Sigmoid colon (tissue), 7 donors: ENCODE results near the gene CGB8. TPM values are rescaled to one million over a fixed set of nuclear protein-coding genes. Genes with fewer than 3 reads are reported as not detected.
A peak's percentile ranks its signal among the peaks of the same experiment; 100 is the strongest.
"Not testable (repeated sequence)": the region's sequence is repeated elsewhere in the genome, so short reads cannot be mapped to it uniquely, and the experiment has no call there.

ENCODE experiments used
- DNase-seq: peaks from one replicate; pipeline ENCODE4 v3.0.0-alpha.2; 2019
- H3K27ac ChIP-seq, 4 donors: fragments of 200-600 bp; sonication (generic); one replicate each; pipeline ENCODE4 v1.5.1; 2016 to 2019; ENCODE audit warnings: mild to moderate bottlenecking in 1 of 4
- H3K27me3 ChIP-seq, 3 donors: fragments of 200-600 bp; sonication (generic); one replicate each; pipeline ENCODE4 v1.5.1; 2019; ENCODE audit warnings: mild to moderate bottlenecking in 1 of 3
- H3K36me3 ChIP-seq, 4 donors: fragments of 200-600 bp; sonication (generic); one replicate each; pipeline ENCODE4 v1.5.1; 2016 to 2019
- H3K4me1 ChIP-seq, 4 donors: fragments of 200-600 bp; sonication (generic); one replicate each; pipeline ENCODE4 v1.5.1; 2017 to 2019
- H3K4me3 ChIP-seq, 4 donors: fragments of 200-600 bp; sonication (generic); one replicate each; pipeline ENCODE4 v1.5.1; 2017 to 2019; ENCODE audit warnings: mild to moderate bottlenecking in 2 of 4, moderate library complexity in 1 of 4
- H3K9me3 ChIP-seq, 4 donors: fragments of 200-600 bp in 3 of 4; sonication (generic) in 3 of 4; one replicate each; pipeline versions ENCODE4 v1.5.1 to v1.6.1; 2013 to 2019
- EP300 ChIP-seq, 4 donors: sonication (generic); formaldehyde crosslinking; IDR thresholded peaks; one replicate each; pipeline ENCODE4 v1.6.1; 2017; ENCODE audit warnings: antibody characterized with exemption in 4 of 4
- POLR2A ChIP-seq, 2 donors: fragments of 450-650 bp; IDR thresholded peaks; one replicate each; pipeline ENCODE4 v1.6.1; 2016; ENCODE audit warnings: antibody characterized with exemption in 2 of 2, mild to moderate bottlenecking in 2 of 2, moderate library complexity in 2 of 2
- POLR2AphosphoS5 ChIP-seq, 4 donors: sonication (generic); formaldehyde crosslinking; IDR thresholded peaks; one replicate each; pipeline ENCODE4 v1.6.1; 2017; ENCODE audit warnings: antibody characterized with exemption in 4 of 4
- WGBS, 2 donors: extraction: QIAGEN DNeasy Blood & Tissue Kit; methylation state at CpG; one replicate each; pipeline ENCODE4 v1.1.7; 2013; 5-methylcytosine and 5-hydroxymethylcytosine counted together
- intact Hi-C: fragments of 100-400 bp; cut with DNase I; formaldehyde crosslinking; loops from one replicate; pipeline ENCODE4 v1.15.1; 2023
- polyA plus RNA-seq, 3 donors: library from polyadenylated mRNA; stranded (reverse); fragments of 200-250 nt; gene quantifications; one replicate each; pipeline ENCODE4 v1.2.3, GENCODE V29; 2013
- total RNA-seq, 4 donors: library from RNA; depleted of rRNA; stranded (reverse); fragments of >200 nt; gene quantifications; one replicate each; pipeline ENCODE4 v1.1.0, GENCODE V29; 2016
- TF ChIP-seq, protein P1 (sequence below), 4 experiments: fragments of 450-650 bp in 3 of 4; fragments of 200-600 bp in 1 of 4; IDR thresholded peaks; one replicate each; pipeline ENCODE4 v1.5.1; 2016 to 2019; ENCODE audit warnings: antibody characterized with exemption in 4 of 4, mild to moderate bottlenecking in 3 of 4, moderate library complexity in 2 of 4
- donor health status: healthy with polysubstance abuse.
- donor health status: Bipolar disorder and iron deficiency.
- donor health status: healthy.

CGB8 gene
- total and polyA plus RNA-seq, 7 donors = not detected

GRCh38 chr19:49056101-49056901 lies 7.4 kb upstream of the CGB8 start:
- Histone ChIP-seq H3K27me3 (peaks cover 18 to 33% (median 23%) of the 10 kb centered on the region in 3 donors), H3K36me3 (no peaks in the 10 kb centered on the region), H3K27ac (no peak overlapping the region), H3K9me3 (no peaks in the 10 kb centered on the region), H3K4me1 (peaks cover 0 to 25% (median 21%) of the 10 kb centered on the region in 4 donors), H3K4me3 (peak overlapping the region; percentile 29 to 54 (median 48))
- no peak for DNase-seq
- intact Hi-C loops = no loop called here
- 1% methylated on average over 63 of the region's 63 CpGs for WGBS, 2 donors
- TF ChIP-seq, protein P1, sequence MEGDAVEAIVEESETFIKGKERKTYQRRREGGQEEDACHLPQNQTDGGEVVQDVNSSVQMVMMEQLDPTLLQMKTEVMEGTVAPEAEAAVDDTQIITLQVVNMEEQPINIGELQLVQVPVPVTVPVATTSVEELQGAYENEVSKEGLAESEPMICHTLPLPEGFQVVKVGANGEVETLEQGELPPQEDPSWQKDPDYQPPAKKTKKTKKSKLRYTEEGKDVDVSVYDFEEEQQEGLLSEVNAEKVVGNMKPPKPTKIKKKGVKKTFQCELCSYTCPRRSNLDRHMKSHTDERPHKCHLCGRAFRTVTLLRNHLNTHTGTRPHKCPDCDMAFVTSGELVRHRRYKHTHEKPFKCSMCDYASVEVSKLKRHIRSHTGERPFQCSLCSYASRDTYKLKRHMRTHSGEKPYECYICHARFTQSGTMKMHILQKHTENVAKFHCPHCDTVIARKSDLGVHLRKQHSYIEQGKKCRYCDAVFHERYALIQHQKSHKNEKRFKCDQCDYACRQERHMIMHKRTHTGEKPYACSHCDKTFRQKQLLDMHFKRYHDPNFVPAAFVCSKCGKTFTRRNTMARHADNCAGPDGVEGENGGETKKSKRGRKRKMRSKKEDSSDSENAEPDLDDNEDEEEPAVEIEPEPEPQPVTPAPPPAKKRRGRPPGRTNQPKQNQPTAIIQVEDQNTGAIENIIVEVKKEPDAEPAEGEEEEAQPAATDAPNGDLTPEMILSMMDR (IDR thresholded peaks at IDR 0.05) = peak in 2 of 4 experiments; percentile 27 to 29
- TF ChIP-seq POLR2A (IDR thresholded peaks at IDR 0.05) = no peak

GRCh38 chr19:49050376-49051033 lies 1.6 kb upstream of the CGB8 start:
- H3K9me3 ChIP-seq = not testable (repeated sequence)

DNA sequence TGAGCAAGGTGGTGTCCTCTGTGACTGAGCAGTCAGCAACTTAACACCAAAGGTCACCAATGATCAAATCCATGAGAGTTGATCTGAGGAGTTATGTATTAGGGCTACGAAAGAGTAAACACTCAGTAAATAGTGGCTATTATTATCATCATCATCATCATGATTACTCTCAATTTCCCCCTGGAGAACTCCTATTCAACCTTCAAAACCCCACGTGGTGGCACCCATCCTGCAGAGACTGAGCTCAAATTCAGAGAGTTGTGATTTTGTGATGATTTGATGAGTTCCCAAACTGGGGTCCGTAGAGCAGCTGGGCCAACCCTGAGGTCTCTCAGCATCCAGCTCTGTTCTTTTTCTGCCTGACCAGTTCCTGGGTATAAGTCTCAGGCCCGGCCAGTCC lies 923 bp upstream of the CGB8 start:
- H3K27me3 ChIP-seq, H3K27ac ChIP-seq, H3K4me3 ChIP-seq, H3K9me3 ChIP-seq, intact Hi-C loops, DNase-seq, H3K36me3 ChIP-seq, H3K4me1 ChIP-seq: not testable (repeated sequence)
- WGBS, 2 donors = 74 to 79% methylated on average over 3 of the region's 4 CpGs

More at GRCh38 chr19:49050376-49051033, 1.6 kb upstream of the CGB8 start:
- H3K4me3 ChIP-seq, H3K27me3 ChIP-seq, H3K27ac ChIP-seq, H3K4me1 ChIP-seq, H3K36me3 ChIP-seq, DNase-seq, intact Hi-C loops: not testable (repeated sequence)
- WGBS, 2 donors = 53 to 77% methylated on average over 24 of the region's 24 CpGs

- WGBS, 2 donors = 53 to 69% methylated on average over 15 of the region's 15 CpGs
- H3K4me3 ChIP-seq = not testable (repeated sequence)
Observed at GRCh38 chr19:49043548-49043947, 5.4 kb downstream of the CGB8 start, which contains the start of gene CGB5. Gene CGB5, plus strand, starts transcription at chr19:49043848. Its CDS starts 362 bp downstream, at chr19:49044210.

DNA sequence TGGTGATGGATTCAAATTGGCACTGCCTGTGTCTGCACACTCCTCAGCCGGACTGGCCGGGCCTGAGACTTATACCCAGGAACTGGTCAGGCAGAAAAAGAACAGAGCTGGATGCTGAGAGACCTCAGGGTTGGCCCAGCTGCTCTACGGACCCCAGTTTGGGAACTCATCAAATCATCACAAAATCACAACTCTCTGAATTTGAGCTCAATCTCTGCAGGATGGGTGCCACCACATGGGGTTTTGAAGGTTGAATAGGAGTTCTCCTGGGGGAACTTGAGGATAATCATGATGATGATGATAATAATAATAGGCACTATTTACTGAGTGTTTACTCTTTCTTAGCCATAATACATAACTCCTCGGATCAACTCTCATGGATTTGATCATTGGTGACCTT lies 6.2 kb downstream of the CGB8 start:
- H3K4me1 ChIP-seq, H3K36me3 ChIP-seq, intact Hi-C loops, H3K27ac ChIP-seq, H3K4me3 ChIP-seq, H3K9me3 ChIP-seq, H3K27me3 ChIP-seq, DNase-seq: not testable (repeated sequence)
- WGBS, 2 donors = 87 to 92% methylated on average over 4 of the region's 4 CpGs

More at GRCh38 chr19:49043548-49043947, 5.4 kb downstream of the CGB8 start, which contains the start of gene CGB5:
- DNase-seq, H3K9me3 ChIP-seq, H3K27ac ChIP-seq, H3K4me1 ChIP-seq, intact Hi-C loops, H3K36me3 ChIP-seq, H3K27me3 ChIP-seq: not testable (repeated sequence)

DNA sequence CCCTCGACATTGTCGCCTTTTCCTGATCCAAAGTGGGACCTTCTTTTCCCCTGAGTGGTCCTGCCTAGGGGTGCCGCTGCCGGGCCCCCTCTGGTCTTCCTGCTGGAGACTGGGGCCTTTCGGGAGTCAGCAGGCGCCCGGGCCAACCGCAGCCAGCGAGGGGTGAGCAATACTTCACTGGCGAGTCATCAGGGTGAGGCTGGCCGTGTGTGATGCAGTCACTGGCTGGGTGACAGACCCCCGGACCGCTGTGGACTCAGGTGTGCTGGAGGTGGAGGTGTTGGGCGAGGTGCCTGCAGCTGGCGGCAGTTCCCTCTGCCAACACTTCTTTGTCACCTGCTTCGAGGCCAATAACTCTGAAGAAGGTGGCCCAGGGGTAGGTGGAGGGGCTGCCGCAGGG lies 6.7 kb downstream of the CGB8 start:
- Histone ChIP-seq H3K4me3 (no peak overlapping the region), H3K27me3 (no peaks in the 10 kb centered on the region), H3K4me1 (no peaks in the 10 kb centered on the region), H3K36me3 (no peaks in the 10 kb centered on the region), H3K9me3 (no peaks in the 10 kb centered on the region), H3K27ac (no peak overlapping the region)
- intact Hi-C loops = no loop called here
- 65 to 80% methylated on average over 17 of the region's 17 CpGs for WGBS, 2 donors
- no peak for DNase-seq
- TF ChIP-seq, protein P1 (IDR thresholded peaks at IDR 0.05) = no peak
- TF ChIP-seq EP300 (IDR thresholded peaks at IDR 0.05) (no peak), POLR2AphosphoS5 (IDR thresholded peaks at IDR 0.05) (no peak), POLR2A (IDR thresholded peaks at IDR 0.05) (no peak)

DNA sequence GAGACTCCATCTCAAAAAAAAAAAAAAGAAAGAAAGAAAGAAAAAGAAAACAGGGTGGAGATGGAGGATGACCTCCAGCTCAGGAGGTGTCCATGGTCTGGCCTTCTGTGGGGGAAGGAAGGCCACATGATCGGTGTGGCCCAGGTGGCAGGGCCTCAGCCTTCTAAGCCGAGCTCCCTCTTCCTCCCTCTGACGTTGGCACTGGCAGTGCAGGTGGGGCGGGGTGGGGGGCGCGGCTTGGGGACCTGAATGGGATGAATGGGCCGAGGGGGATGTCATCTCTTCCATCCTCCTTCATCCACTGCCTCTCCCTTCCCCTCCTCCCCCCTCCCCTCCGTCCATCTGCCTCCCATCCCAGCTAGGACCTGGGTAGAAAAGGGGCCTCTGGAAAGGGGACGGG lies 9.2 kb downstream of the CGB8 start:
- 53 to 59% methylated on average over 9 of the region's 9 CpGs for WGBS, 2 donors
- H3K27me3 ChIP-seq = not testable (repeated sequence)

GRCh38 chr19:49038557-49039276 lies 10.2 kb downstream of the CGB8 start:
- H3K27me3 ChIP-seq, intact Hi-C loops, H3K9me3 ChIP-seq, DNase-seq, H3K27ac ChIP-seq, H3K4me3 ChIP-seq, H3K4me1 ChIP-seq, H3K36me3 ChIP-seq: not testable (repeated sequence)
- WGBS, 2 donors = 85 to 88% methylated on average over 26 of the region's 26 CpGs

More for the DNA sequence above, 9.2 kb downstream of the CGB8 start:
- H3K9me3 ChIP-seq, H3K4me1 ChIP-seq, H3K4me3 ChIP-seq, H3K36me3 ChIP-seq, H3K27ac ChIP-seq, DNase-seq, intact Hi-C loops: not testable (repeated sequence)

GRCh38 chr19:49038111-49038510 lies 10.8 kb downstream of the CGB8 start:
- DNase-seq, H3K9me3 ChIP-seq, H3K4me3 ChIP-seq, H3K27ac ChIP-seq, intact Hi-C loops, H3K36me3 ChIP-seq, H3K4me1 ChIP-seq, H3K27me3 ChIP-seq: not testable (repeated sequence)
- WGBS, 2 donors = 85 to 88% methylated on average over 7 to 8 of the region's 8 CpGs

DNA sequence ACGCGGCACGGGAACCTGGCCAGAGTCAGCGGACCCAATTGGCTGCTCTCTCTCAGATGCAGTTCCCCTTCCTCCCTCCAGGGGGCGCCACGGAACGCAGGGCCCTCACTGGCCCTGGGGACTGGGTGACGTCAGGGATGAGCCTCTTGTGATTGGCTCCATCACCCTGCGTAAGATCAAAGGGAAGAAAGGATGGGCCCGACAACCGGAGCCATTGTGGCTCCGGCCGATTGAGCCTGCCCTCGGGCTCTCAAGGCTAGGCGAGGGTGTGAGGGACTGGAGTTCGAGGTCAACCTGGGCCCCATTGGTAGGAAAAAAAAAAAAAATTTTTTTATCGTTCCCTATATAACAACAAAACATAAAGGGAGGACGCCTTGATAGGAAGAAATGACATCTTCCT lies 12.1 kb downstream of the CGB8 start, which contains the start of gene CGB1:
Gene CGB1, minus strand, starts transcription at position 81 of the 400 bp plus-strand sequence. CDS start 184 bp downstream, outside the sequence.
- DNase-seq, intact Hi-C loops, H3K9me3 ChIP-seq, H3K4me3 ChIP-seq, H3K4me1 ChIP-seq, H3K36me3 ChIP-seq, H3K27me3 ChIP-seq, H3K27ac ChIP-seq: not testable (repeated sequence)
- 51 to 57% methylated on average over 18 of the region's 18 CpGs for WGBS, 2 donors
